WTC11 (cell line): Measurements from ENCODE around the gene TXNRD2. TPM values are rescaled to one million over a fixed set of nuclear protein-coding genes. Genes with fewer than 3 reads are reported as not detected.

Experiments
- ATAC-seq: fragments of 200-7000 bp; cut with Tn5 transposase; 2 replicates; pipeline ENCODE4 v1.10.0; 2021; ENCODE audit warnings: mild to moderate bottlenecking, moderate library complexity
- CTCF ChIA-PET: fragments of 300-600 bp; sonication (Branson Sonifier 250); formaldehyde crosslinking; loops from one replicate; lab custom pipeline; 2021; ENCODE audit warnings: antibody characterized with exemption; lab: Charles Lee
- POLR2A ChIA-PET: fragments of 350-600 bp; sonication (Branson Sonifier 250); formaldehyde crosslinking; loops from one replicate; lab custom pipeline; 2021; ENCODE audit warnings: antibody characterized with exemption; lab: Charles Lee
- DNase-seq: peaks from one replicate; pipeline ENCODE4 v3.0.0; 2021; ENCODE audit warnings: low spot score
- H3K27ac Mint-ChIP-seq: 2 replicates; pipeline ENCODE4 v1.8.0; 2021; ENCODE audit warnings: mixed read lengths
- H3K27me3 Mint-ChIP-seq: 2 replicates; pipeline ENCODE4 v1.8.0; 2021; ENCODE audit warnings: low read depth, mild to moderate bottlenecking, moderate library complexity, mixed read lengths
- H3K36me3 Mint-ChIP-seq: 2 replicates; pipeline ENCODE4 v1.8.0; 2021; ENCODE audit warnings: mixed read lengths
- H3K4me1 Mint-ChIP-seq: 2 replicates; pipeline ENCODE4 v1.8.0; 2022; ENCODE audit warnings: mixed read lengths
- H3K4me3 Mint-ChIP-seq: 2 replicates; pipeline ENCODE4 v1.8.0; 2021; ENCODE audit warnings: mild to moderate bottlenecking, moderate library complexity, mixed read lengths
- H3K9me3 Mint-ChIP-seq: 2 replicates; pipeline ENCODE4 v1.8.0; 2021; ENCODE audit warnings: mixed read lengths
- EMX1 ChIP-seq: fragments of 250-450 bp; sonication (Bioruptor Pico); IDR thresholded peaks from 2 replicates; pipeline ENCODE4 v1.8.0; 2021; ENCODE audit warnings: mild to moderate bottlenecking
- FOXK1 ChIP-seq: sonication (generic); formaldehyde crosslinking; IDR thresholded peaks from 2 replicates; pipeline ENCODE4 v1.8.0; 2022; ENCODE audit warnings: mild to moderate bottlenecking, moderate library complexity, missing genetic modification reagents
- RORB ChIP-seq: fragments of 250-450 bp; sonication (Bioruptor Pico); IDR thresholded peaks from 2 replicates; pipeline ENCODE4 v1.9.0; 2021; ENCODE audit warnings: mild to moderate bottlenecking
- SOX15 ChIP-seq: fragments of 250-450 bp; sonication (Bioruptor Pico); IDR thresholded peaks from 2 replicates; pipeline ENCODE4 v1.9.0; 2021; ENCODE audit warnings: mild to moderate bottlenecking
- TCF7 ChIP-seq: sonication (generic); formaldehyde crosslinking; IDR thresholded peaks from 2 replicates; pipeline ENCODE4 v1.8.0; 2022; ENCODE audit warnings: mild to moderate bottlenecking, low read depth, missing genetic modification reagents, moderate library complexity
- TEAD1 ChIP-seq: sonication (generic); formaldehyde crosslinking; IDR thresholded peaks from 2 replicates; pipeline ENCODE4 v1.8.0; 2022; ENCODE audit warnings: mild to moderate bottlenecking, missing genetic modification reagents
- TEAD4 ChIP-seq: sonication (generic); formaldehyde crosslinking; IDR thresholded peaks from 2 replicates; pipeline ENCODE4 v1.8.0; 2022; ENCODE audit warnings: mild to moderate bottlenecking, missing genetic modification reagents
- ZNF219 ChIP-seq: sonication (generic); formaldehyde crosslinking; IDR thresholded peaks from 2 replicates; pipeline ENCODE4 v1.8.0; 2023; ENCODE audit warnings: missing genetic modification reagents, mild to moderate bottlenecking, borderline replicate concordance
- ZNF232 ChIP-seq: sonication (generic); formaldehyde crosslinking; IDR thresholded peaks from 2 replicates; pipeline ENCODE4 v1.8.0; 2022; ENCODE audit warnings: mild to moderate bottlenecking, missing genetic modification reagents
- ZNF423 ChIP-seq: fragments of 250-450 bp; sonication (Bioruptor Pico); IDR thresholded peaks from 2 replicates; pipeline ENCODE4 v2.1.2; 2022; ENCODE audit warnings: mild to moderate bottlenecking, moderate library complexity
- ZNF671 ChIP-seq: fragments of 250-450 bp; sonication (Bioruptor Pico); IDR thresholded peaks from 2 replicates; pipeline ENCODE4 v1.8.0; 2021; ENCODE audit warnings: mild to moderate bottlenecking
- total RNA-seq: library from RNA; stranded (reverse); gene quantifications from 3 replicates; pipeline ENCODE4 v1.2.3, GENCODE V29; 2021
- TF ChIP-seq, protein P1 (sequence below): fragments of 250-450 bp; sonication (Bioruptor Pico); IDR thresholded peaks from 2 replicates; pipeline ENCODE4 v2.1.2; 2022; ENCODE audit warnings: mild to moderate bottlenecking, moderate library complexity
- TF ChIP-seq, protein P2 (sequence below): sonication (generic); formaldehyde crosslinking; IDR thresholded peaks from 2 replicates; pipeline ENCODE4 v1.8.0; 2022; ENCODE audit warnings: missing genetic modification reagents
- TF ChIP-seq, protein P3 (sequence below): fragments of 250-450 bp; sonication (Bioruptor Pico); IDR thresholded peaks from 2 replicates; pipeline ENCODE4 v1.9.0; 2021; ENCODE audit warnings: mild to moderate bottlenecking, borderline replicate concordance
- TF ChIP-seq, protein P4 (sequence below): fragments of 250-450 bp; sonication (Bioruptor Pico); IDR thresholded peaks from 2 replicates; pipeline ENCODE4 v1.9.0; 2021; ENCODE audit warnings: mild to moderate bottlenecking
- TF ChIP-seq, protein P5 (sequence below): sonication (generic); formaldehyde crosslinking; conservative IDR thresholded peaks from 2 replicates; pipeline ENCODE4 v1.8.1; 2022; ENCODE audit warnings: mild to moderate bottlenecking, missing genetic modification reagents
- TF ChIP-seq, protein P6 (sequence below): sonication (generic); formaldehyde crosslinking; IDR thresholded peaks from 2 replicates; pipeline ENCODE4 v1.8.1; 2023; ENCODE audit warnings: mild to moderate bottlenecking, missing genetic modification reagents, borderline replicate concordance

TXNRD2 gene
- total RNA-seq, 1 experiment from 2014 or later = 15.9 TPM

DNA sequence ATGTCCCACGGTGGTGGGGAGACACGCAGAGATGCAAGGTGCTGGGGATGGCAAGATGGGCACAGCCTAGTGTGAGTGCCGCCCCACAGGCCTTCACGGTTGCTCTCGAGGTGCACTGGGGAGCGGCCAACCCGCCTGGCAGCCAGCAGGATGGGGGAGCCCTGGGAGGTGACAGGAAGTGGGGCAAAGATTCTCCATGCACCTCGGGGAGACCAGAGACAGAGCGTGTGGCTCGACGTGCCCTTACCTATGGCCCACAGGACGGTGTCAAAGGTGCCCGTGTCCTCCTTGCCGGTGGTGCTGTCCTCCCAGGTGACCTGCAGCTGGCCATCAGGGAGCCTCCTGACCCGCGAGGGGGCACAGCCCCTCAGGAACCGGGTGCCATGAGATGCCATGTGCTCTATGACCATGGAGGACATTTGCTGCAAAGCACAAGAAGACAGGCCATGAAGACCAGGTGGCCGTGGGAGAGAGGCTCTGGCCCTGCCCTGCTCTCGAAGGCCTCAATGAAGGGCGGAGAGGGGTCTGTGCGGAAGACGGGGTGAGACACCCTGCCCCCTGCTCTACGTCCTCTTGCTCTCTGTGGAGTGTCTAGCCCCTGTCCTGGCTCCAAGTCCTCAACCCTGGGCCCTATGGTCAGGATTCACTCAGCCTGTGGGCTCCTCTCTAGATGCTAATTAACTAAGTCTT lies 46.3 kb downstream of the TXNRD2 start (continued):
- TF ChIP-seq, protein P1, sequence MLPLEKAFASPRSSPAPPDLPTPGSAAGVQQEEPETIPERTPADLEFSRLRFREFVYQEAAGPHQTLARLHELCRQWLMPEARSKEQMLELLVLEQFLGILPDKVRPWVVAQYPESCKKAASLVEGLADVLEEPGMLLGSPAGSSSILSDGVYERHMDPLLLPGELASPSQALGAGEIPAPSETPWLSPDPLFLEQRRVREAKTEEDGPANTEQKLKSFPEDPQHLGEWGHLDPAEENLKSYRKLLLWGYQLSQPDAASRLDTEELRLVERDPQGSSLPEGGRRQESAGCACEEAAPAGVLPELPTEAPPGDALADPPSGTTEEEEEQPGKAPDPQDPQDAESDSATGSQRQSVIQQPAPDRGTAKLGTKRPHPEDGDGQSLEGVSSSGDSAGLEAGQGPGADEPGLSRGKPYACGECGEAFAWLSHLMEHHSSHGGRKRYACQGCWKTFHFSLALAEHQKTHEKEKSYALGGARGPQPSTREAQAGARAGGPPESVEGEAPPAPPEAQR (CRISPR knock-in tag) = no peak
- TF ChIP-seq ZNF423 (no peak), RORB (CRISPR knock-in tag) (no peak)
- TF ChIP-seq, protein P2, sequence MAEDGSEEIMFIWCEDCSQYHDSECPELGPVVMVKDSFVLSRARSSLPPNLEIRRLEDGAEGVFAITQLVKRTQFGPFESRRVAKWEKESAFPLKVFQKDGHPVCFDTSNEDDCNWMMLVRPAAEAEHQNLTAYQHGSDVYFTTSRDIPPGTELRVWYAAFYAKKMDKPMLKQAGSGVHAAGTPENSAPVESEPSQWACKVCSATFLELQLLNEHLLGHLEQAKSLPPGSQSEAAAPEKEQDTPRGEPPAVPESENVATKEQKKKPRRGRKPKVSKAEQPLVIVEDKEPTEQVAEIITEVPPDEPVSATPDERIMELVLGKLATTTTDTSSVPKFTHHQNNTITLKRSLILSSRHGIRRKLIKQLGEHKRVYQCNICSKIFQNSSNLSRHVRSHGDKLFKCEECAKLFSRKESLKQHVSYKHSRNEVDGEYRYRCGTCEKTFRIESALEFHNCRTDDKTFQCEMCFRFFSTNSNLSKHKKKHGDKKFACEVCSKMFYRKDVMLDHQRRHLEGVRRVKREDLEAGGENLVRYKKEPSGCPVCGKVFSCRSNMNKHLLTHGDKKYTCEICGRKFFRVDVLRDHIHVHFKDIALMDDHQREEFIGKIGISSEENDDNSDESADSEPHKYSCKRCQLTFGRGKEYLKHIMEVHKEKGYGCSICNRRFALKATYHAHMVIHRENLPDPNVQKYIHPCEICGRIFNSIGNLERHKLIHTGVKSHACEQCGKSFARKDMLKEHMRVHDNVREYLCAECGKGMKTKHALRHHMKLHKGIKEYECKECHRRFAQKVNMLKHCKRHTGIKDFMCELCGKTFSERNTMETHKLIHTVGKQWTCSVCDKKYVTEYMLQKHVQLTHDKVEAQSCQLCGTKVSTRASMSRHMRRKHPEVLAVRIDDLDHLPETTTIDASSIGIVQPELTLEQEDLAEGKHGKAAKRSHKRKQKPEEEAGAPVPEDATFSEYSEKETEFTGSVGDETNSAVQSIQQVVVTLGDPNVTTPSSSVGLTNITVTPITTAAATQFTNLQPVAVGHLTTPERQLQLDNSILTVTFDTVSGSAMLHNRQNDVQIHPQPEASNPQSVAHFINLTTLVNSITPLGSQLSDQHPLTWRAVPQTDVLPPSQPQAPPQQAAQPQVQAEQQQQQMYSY (CRISPR knock-in tag) = no peak

DNA sequence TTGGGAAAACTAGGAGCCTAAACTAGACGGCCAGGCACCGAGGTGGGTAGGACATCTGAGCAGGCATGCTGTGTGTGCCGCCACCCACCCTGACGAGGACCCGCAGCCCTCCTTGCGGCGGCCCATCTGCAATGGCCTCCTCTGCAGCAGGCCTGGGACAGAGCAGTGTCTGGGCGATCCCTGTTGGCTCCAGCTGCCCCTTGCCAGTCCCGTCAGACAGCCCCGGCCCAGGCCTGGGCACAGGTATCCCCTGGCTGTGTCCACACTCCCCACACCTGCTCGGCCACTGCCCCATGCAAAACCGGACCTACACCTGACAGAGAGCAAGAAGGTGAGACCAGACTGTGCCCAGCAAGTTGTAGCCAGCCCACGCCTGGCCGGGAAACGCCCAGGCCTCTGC lies 48.3 kb downstream of the TXNRD2 start:
- Mint-ChIP-seq H3K36me3 (no peaks in the 10 kb centered on the region), H3K4me1 (peaks cover 29% of the 10 kb centered on the region), H3K9me3 (no peaks in the 10 kb centered on the region), H3K4me3 (no peak overlapping the region), H3K27me3 (no peaks in the 10 kb centered on the region; the same call in 1 of the 2 replicates), H3K27ac (peak overlapping the region; percentile 26; the same call in 1 of the 2 replicates)
- ATAC-seq = no peak
- no peak for DNase-seq
- CTCF ChIA-PET = interaction anchor here (4.3 kb wide), 1 partner anchor 17 kb away, joined by 25 read pairs; no protein-coding TSS in a partner anchor
- POLR2A ChIA-PET = no interaction called here
- TF ChIP-seq TEAD4 (CRISPR knock-in tag) (no peak), TEAD1 (no peak), ZNF219 (CRISPR knock-in tag) (no peak), ZNF671 (no peak), ZNF232 (CRISPR knock-in tag) (no peak), SOX15 (CRISPR knock-in tag) (no peak), EMX1 (CRISPR knock-in tag) (no peak), TCF7 (CRISPR knock-in tag) (no peak), FOXK1 (no peak)
- TF ChIP-seq, protein P3, sequence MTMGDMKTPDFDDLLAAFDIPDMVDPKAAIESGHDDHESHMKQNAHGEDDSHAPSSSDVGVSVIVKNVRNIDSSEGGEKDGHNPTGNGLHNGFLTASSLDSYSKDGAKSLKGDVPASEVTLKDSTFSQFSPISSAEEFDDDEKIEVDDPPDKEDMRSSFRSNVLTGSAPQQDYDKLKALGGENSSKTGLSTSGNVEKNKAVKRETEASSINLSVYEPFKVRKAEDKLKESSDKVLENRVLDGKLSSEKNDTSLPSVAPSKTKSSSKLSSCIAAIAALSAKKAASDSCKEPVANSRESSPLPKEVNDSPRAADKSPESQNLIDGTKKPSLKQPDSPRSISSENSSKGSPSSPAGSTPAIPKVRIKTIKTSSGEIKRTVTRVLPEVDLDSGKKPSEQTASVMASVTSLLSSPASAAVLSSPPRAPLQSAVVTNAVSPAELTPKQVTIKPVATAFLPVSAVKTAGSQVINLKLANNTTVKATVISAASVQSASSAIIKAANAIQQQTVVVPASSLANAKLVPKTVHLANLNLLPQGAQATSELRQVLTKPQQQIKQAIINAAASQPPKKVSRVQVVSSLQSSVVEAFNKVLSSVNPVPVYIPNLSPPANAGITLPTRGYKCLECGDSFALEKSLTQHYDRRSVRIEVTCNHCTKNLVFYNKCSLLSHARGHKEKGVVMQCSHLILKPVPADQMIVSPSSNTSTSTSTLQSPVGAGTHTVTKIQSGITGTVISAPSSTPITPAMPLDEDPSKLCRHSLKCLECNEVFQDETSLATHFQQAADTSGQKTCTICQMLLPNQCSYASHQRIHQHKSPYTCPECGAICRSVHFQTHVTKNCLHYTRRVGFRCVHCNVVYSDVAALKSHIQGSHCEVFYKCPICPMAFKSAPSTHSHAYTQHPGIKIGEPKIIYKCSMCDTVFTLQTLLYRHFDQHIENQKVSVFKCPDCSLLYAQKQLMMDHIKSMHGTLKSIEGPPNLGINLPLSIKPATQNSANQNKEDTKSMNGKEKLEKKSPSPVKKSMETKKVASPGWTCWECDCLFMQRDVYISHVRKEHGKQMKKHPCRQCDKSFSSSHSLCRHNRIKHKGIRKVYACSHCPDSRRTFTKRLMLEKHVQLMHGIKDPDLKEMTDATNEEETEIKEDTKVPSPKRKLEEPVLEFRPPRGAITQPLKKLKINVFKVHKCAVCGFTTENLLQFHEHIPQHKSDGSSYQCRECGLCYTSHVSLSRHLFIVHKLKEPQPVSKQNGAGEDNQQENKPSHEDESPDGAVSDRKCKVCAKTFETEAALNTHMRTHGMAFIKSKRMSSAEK (CRISPR knock-in tag) = no peak
- TF ChIP-seq, protein P4, sequence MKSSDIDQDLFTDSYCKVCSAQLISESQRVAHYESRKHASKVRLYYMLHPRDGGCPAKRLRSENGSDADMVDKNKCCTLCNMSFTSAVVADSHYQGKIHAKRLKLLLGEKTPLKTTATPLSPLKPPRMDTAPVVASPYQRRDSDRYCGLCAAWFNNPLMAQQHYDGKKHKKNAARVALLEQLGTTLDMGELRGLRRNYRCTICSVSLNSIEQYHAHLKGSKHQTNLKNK (CRISPR knock-in tag) = no peak
- TF ChIP-seq, protein P1 (CRISPR knock-in tag) = no peak
- TF ChIP-seq, protein P5, sequence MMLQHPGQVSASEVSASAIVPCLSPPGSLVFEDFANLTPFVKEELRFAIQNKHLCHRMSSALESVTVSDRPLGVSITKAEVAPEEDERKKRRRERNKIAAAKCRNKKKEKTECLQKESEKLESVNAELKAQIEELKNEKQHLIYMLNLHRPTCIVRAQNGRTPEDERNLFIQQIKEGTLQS = no peak
- TF ChIP-seq, protein P6, sequence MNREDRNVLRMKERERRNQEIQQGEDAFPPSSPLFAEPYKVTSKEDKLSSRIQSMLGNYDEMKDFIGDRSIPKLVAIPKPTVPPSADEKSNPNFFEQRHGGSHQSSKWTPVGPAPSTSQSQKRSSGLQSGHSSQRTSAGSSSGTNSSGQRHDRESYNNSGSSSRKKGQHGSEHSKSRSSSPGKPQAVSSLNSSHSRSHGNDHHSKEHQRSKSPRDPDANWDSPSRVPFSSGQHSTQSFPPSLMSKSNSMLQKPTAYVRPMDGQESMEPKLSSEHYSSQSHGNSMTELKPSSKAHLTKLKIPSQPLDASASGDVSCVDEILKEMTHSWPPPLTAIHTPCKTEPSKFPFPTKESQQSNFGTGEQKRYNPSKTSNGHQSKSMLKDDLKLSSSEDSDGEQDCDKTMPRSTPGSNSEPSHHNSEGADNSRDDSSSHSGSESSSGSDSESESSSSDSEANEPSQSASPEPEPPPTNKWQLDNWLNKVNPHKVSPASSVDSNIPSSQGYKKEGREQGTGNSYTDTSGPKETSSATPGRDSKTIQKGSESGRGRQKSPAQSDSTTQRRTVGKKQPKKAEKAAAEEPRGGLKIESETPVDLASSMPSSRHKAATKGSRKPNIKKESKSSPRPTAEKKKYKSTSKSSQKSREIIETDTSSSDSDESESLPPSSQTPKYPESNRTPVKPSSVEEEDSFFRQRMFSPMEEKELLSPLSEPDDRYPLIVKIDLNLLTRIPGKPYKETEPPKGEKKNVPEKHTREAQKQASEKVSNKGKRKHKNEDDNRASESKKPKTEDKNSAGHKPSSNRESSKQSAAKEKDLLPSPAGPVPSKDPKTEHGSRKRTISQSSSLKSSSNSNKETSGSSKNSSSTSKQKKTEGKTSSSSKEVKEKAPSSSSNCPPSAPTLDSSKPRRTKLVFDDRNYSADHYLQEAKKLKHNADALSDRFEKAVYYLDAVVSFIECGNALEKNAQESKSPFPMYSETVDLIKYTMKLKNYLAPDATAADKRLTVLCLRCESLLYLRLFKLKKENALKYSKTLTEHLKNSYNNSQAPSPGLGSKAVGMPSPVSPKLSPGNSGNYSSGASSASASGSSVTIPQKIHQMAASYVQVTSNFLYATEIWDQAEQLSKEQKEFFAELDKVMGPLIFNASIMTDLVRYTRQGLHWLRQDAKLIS (CRISPR knock-in tag) = no peak
